ENCODE measurements around the gene GPR132.

DNA sequence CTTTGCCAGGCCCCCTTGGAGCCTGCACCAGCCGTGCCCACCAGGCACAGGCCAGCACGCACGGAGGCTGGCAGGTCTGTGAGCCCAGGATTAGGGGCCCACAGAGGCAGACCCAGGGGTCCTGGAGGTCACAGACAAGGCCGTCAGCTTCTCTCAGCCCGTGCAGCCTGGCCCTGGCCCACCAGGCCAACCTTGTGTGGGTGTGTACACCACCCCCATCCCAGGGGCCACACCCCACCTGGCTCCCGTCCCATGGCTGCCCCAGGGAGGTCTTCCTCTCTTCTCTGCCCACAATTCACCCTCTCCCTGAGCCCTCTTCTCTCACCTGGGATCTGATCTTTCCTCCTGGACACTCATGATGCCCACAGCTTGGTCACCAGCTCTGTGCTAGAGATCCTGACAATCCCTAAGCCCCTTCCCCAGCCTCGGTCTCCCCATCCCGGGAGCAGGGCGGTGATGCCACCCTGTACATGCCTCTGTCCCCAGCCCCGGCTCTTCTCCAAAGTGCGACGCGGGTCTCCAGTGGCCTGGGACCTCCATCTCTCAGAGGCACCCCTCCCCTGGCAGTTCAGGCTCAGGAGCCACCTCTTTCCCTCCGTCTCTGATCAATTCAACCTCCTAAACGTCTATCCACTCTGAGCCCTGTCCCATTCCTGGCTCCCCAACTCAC is 31.1 kb upstream of the GPR132 start:
- TF ChIP-seq, protein P1, sequence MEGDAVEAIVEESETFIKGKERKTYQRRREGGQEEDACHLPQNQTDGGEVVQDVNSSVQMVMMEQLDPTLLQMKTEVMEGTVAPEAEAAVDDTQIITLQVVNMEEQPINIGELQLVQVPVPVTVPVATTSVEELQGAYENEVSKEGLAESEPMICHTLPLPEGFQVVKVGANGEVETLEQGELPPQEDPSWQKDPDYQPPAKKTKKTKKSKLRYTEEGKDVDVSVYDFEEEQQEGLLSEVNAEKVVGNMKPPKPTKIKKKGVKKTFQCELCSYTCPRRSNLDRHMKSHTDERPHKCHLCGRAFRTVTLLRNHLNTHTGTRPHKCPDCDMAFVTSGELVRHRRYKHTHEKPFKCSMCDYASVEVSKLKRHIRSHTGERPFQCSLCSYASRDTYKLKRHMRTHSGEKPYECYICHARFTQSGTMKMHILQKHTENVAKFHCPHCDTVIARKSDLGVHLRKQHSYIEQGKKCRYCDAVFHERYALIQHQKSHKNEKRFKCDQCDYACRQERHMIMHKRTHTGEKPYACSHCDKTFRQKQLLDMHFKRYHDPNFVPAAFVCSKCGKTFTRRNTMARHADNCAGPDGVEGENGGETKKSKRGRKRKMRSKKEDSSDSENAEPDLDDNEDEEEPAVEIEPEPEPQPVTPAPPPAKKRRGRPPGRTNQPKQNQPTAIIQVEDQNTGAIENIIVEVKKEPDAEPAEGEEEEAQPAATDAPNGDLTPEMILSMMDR (IDR thresholded peaks at IDR 0.05), result no peak
- TF ChIP-seq, protein P2, sequence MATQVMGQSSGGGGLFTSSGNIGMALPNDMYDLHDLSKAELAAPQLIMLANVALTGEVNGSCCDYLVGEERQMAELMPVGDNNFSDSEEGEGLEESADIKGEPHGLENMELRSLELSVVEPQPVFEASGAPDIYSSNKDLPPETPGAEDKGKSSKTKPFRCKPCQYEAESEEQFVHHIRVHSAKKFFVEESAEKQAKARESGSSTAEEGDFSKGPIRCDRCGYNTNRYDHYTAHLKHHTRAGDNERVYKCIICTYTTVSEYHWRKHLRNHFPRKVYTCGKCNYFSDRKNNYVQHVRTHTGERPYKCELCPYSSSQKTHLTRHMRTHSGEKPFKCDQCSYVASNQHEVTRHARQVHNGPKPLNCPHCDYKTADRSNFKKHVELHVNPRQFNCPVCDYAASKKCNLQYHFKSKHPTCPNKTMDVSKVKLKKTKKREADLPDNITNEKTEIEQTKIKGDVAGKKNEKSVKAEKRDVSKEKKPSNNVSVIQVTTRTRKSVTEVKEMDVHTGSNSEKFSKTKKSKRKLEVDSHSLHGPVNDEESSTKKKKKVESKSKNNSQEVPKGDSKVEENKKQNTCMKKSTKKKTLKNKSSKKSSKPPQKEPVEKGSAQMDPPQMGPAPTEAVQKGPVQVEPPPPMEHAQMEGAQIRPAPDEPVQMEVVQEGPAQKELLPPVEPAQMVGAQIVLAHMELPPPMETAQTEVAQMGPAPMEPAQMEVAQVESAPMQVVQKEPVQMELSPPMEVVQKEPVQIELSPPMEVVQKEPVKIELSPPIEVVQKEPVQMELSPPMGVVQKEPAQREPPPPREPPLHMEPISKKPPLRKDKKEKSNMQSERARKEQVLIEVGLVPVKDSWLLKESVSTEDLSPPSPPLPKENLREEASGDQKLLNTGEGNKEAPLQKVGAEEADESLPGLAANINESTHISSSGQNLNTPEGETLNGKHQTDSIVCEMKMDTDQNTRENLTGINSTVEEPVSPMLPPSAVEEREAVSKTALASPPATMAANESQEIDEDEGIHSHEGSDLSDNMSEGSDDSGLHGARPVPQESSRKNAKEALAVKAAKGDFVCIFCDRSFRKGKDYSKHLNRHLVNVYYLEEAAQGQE (IDR thresholded peaks at IDR 0.05; ENCODE audit: insufficient read depth in 1 of 2, low read depth in 2 of 2, low read length in 1 of 2), result no peak
- no peak for TF ChIP-seq POLR2AphosphoS5 (IDR thresholded peaks at IDR 0.05; ENCODE audit: low read depth, low read length)
